Parathyroid adenoma (tissue), 2 donors: ENCODE measurements around the gene DPP3.
A peak's percentile ranks its signal among the peaks of the same experiment; 100 is the strongest.

Source experiments
- H2AFZ ChIP-seq: fragments of 300-600 bp; sonication (generic); one replicate; pipeline ENCODE4 v1.7.0; 2017; ENCODE audit warnings: antibody characterized with exemption, mild to moderate bottlenecking
- H3K27ac ChIP-seq: fragments of 300-600 bp; sonication (generic); one replicate; pipeline ENCODE4 v1.7.0; 2017
- H3K27me3 ChIP-seq: fragments of 300-600 bp; sonication (generic); one replicate; pipeline ENCODE4 v1.7.0; 2017; ENCODE audit warnings: low read length; ENCODE audit not compliant: control insufficient read depth, insufficient read depth
- H3K36me3 ChIP-seq: fragments of 300-600 bp; sonication (generic); one replicate; pipeline ENCODE4 v1.7.0; 2017; ENCODE audit warnings: low read length; ENCODE audit not compliant: control insufficient read depth, insufficient read depth
- H3K4me1 ChIP-seq: fragments of 300-600 bp; sonication (generic); one replicate; pipeline ENCODE4 v1.7.0; 2017; ENCODE audit warnings: control low read depth
- H3K4me2 ChIP-seq: fragments of 300-600 bp; sonication (generic); one replicate; pipeline ENCODE4 v1.7.0; 2017; ENCODE audit warnings: low read length
- H3K4me3 ChIP-seq: fragments of 300-600 bp; sonication (generic); one replicate; pipeline ENCODE4 v1.7.0; 2017; ENCODE audit warnings: low read depth, low read length
- H3K79me2 ChIP-seq: fragments of 300-600 bp; sonication (generic); one replicate; pipeline ENCODE4 v1.7.0; 2017; ENCODE audit warnings: control low read depth
- H3K9ac ChIP-seq: fragments of 300-600 bp; sonication (generic); one replicate; pipeline ENCODE4 v1.7.0; 2017; ENCODE audit warnings: mild to moderate bottlenecking
- H3K9me3 ChIP-seq: fragments of 300-600 bp; sonication (generic); one replicate; pipeline ENCODE4 v1.7.0; 2017; ENCODE audit warnings: low read length; ENCODE audit not compliant: control insufficient read depth
- CTCF ChIP-seq: fragments of 300-600 bp; sonication (generic); IDR thresholded peaks from one replicate; pipeline ENCODE4 v1.7.0; 2017; ENCODE audit warnings: antibody characterized with exemption, mild to moderate bottlenecking
- donor health status: primary hyperparathyroidism.

Gene DPP3

DNA sequence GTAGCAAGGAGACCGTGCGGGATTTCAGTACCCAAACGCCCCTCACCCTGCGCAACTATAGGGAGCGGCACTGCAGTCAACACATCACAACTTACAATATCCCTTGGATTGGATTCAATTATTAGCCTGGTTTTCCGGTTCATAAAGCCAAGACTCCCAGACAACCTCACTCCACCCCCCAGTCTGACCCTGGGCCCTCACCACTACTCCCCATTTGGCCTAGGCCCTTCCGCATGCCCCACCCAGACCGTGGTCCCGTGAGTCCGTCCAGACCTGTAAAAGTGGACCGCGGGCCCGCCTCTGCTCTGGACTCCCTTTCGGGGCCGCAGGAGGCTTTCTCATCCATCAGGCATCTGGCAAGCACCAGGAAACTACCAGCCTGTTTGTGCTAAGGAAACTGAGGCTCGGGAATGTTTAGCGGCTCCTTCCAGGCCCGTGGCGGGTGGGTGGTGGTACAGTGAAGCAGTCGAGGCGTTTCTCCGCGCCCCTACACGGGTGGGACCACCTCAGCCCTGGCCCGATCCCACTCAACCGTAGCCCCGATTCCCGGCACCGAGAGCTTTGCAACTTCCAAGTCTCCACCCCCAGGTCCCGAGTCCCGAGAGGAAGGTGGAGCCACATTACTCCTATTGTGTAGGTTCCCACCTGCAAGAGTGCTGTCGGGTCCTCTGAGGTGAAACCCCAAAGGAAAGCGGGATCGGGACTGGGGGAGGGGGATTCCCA is 679 bp upstream of the DPP3 start:
- Histone ChIP-seq H3K27ac (peak overlapping the region; percentile 75), H3K79me2 (no peaks in the 10 kb centered on the region), H3K4me3 (peak overlapping the region; percentile 80), H3K36me3 (no peaks in the 10 kb centered on the region), H3K9me3 (no peaks in the 10 kb centered on the region), H2AFZ (peak overlapping the region; percentile 72), H3K27me3 (no peaks in the 10 kb centered on the region), H3K4me1 (no peaks in the 10 kb centered on the region), H3K4me2 (peak overlapping the region; percentile 88), H3K9ac (no peak overlapping the region)
- TF ChIP-seq CTCF, result no peak

GRCh38 chr11:66484806-66485380 is 4.7 kb downstream of the DPP3 start:
- Histone ChIP-seq H3K4me3 (no peak overlapping the region), H3K9me3 (no peaks in the 10 kb centered on the region), H3K27me3 (no peaks in the 10 kb centered on the region), H3K4me1 (no peaks in the 10 kb centered on the region), H3K4me2 (no peak overlapping the region), H3K79me2 (no peaks in the 10 kb centered on the region), H2AFZ (no peak overlapping the region), H3K27ac (no peak overlapping the region), H3K36me3 (no peaks in the 10 kb centered on the region), H3K9ac (no peak overlapping the region)
- TF ChIP-seq CTCF, result no peak

- TF ChIP-seq CTCF, result no peak
- Histone ChIP-seq H2AFZ (no peak overlapping the region), H3K36me3 (no peaks in the 10 kb centered on the region), H3K9ac (no peak overlapping the region), H3K4me2 (no peak overlapping the region), H3K9me3 (no peaks in the 10 kb centered on the region), H3K79me2 (no peaks in the 10 kb centered on the region), H3K27me3 (no peaks in the 10 kb centered on the region), H3K27ac (no peak overlapping the region), H3K4me1 (no peaks in the 10 kb centered on the region), H3K4me3 (no peak overlapping the region)
Observed at GRCh38 chr11:66488957-66489356, 8.7 kb downstream of the DPP3 start.

DNA sequence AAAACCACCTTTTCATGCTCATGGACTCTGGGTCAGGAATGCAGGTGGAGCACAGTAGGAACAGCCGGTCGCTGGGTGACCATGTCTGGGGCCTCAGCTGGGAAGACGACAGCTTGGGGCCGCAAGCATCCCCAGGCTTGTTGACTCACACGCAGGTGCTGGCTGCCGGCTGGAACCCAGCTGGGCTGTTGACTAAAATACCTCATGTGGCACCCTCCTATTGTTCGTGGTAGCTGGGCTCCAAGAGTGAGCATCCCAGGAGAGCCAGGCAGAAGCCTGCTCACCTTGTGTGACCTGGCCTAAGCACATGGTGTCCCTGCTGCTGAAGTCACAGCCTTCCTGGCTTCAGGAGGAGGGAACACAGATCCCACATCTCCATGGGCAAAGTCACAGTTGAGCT is 9.4 kb downstream of the DPP3 start:
- no peaks in the 10 kb centered on the region for H3K36me3 ChIP-seq
- no peaks in the 10 kb centered on the region for H3K27me3 ChIP-seq
- H3K9me3 ChIP-seq, result no peaks in the 10 kb centered on the region
- H3K27ac ChIP-seq, result no peak overlapping the region
- H3K9ac ChIP-seq, result no peak overlapping the region
- H3K4me2 ChIP-seq, result no peak overlapping the region
- no peaks in the 10 kb centered on the region for H3K4me1 ChIP-seq
- no peaks in the 10 kb centered on the region for H3K79me2 ChIP-seq
- no peak overlapping the region for H3K4me3 ChIP-seq
- no peak for TF ChIP-seq CTCF
- H2AFZ ChIP-seq, result no peak overlapping the region
